ENCODE data around the gene POLR3GL.

DNA sequence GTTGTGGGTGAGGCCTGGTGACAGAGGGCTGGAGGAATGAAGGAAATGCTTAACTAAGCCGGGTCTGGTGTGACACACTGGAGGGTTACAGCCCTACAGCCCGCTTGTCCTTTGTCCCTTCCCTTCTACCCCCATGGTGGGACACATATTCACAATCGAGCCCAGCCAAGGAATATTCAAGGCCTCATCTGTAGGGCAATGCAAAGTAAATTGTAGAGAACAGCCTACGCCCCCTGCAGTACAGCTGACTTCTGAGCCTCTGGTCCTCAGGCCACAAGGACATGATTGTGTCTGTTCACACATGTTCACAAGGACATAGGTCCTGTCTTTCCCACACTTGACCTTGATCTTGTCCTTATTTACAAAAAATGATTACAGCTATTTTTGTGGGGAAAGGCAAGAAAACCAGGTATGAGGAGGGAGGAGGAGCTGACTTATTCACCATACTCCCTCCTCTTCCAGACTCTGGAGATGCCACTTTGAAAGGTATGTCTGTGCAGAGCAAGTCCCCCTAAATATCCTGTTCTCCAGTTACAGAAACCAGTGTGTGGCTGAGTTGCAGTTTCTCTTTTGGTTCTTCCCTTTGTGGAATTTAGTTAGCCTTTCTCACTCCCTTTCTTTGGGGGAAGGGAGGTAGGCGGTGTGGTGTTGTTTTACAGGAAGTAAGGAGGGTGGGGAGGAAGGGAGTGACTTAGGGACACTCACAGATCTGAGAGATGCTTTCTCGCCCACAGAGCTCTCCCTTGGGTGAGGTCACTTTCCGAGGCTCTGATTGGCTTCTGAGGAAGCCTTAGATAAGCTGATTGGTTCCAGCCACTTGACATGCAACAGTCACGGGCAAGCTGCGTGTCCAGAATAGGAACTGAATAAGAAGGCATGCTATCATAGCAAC is 14.6 kb downstream of the POLR3GL start:
- TF ChIP-seq, protein P1, sequence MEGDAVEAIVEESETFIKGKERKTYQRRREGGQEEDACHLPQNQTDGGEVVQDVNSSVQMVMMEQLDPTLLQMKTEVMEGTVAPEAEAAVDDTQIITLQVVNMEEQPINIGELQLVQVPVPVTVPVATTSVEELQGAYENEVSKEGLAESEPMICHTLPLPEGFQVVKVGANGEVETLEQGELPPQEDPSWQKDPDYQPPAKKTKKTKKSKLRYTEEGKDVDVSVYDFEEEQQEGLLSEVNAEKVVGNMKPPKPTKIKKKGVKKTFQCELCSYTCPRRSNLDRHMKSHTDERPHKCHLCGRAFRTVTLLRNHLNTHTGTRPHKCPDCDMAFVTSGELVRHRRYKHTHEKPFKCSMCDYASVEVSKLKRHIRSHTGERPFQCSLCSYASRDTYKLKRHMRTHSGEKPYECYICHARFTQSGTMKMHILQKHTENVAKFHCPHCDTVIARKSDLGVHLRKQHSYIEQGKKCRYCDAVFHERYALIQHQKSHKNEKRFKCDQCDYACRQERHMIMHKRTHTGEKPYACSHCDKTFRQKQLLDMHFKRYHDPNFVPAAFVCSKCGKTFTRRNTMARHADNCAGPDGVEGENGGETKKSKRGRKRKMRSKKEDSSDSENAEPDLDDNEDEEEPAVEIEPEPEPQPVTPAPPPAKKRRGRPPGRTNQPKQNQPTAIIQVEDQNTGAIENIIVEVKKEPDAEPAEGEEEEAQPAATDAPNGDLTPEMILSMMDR (conservative IDR thresholded peaks at IDR 0.05; ENCODE audit: low read depth, low read length), result peak; percentile 53
- TF ChIP-seq EZH2 (IDR thresholded peaks at IDR 0.05; ENCODE audit: borderline replicate concordance, low read depth, low read length, poor library complexity, severe bottlenecking), result no peak

Measured in A673 (cell line).